ENCODE results near the gene RAMP3. TPM values are rescaled to one million over a fixed set of nuclear protein-coding genes. Genes with fewer than 3 reads are reported as not detected.

The RAMP3 gene
- total RNA-seq, 2 donors from 2014 or later = 45.5 to 54.1 TPM

DNA sequence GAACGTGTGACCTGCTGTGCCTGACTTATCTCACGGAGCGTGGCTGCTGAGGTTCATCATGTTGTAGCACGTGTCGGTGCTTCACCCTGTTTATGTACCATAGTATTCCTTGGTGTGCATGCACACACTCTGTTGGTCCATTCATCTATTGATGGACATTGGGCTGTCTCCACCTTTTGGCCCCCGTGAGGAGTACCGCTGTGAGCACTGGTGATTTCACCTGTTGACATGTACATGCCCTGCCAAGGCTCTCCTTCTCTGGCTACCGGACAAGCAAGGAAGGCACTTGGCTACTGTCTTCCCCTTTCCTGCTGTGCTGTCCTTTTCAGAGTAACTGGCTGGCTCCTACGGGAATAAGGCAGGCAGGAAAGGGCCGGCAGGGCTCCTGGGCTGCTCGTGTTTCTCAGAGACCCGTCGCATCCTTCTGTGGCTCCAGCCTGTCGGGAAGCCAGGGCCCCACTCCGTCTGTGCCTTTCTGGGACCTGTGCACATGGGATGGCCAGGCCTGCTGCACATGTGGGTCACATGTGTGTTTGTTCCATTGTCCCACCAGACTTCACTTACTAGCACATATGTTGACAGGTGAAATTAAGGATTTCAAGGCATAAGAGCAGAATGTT lies 28.3 kb upstream of the RAMP3 start:
- intact Hi-C loops (cut with DNase I) = no loop called here
- DNase-seq (ENCODE audit: low spot score) = peak; percentile 67

DNA sequence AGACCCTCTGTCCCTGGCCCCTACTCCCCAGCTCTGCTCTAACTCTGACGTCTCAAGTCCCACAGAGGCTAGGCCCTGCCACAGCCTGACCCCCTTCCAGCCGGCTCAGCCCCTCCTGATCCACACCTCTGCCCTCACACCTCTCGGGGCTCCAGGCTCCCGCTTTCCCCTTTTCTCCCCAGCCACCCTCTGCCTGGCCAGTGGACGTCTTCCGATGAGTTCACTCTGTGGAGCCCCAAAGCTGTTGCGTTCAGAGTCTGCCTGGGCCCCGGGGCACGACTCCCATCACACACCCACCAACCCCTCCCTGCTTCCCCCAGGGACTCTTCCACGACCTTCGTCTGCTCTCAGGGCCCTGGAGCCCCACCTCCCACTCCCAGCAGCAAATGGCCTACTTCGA lies 27.7 kb upstream of the RAMP3 start:
- intact Hi-C loops (cut with DNase I) = loop anchor here (10.0 kb wide), 3 partner anchors 155 to 275 kb away; partner anchors contain the start of gene MYO1G (in 1 of the 2)
- DNase-seq (ENCODE audit: low spot score) = peak; percentile 69

DNA sequence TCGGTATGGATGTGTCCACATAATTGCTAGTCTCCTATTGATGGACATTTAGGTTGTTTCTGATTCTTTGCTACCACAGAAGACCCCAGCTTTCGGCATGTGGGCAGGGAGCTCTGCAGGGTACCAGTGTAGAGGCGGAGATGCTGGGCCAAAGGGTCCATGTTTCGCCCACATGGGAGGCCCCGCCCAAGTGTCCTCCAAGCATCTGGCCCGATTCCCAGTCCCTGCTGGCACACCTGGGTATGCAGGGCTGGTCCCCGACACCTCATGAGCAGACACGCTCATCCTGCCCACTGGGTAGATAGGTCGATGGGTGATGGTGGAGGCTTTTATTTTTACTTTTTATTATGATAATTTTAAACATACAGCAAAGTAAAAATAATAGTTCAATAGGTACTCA lies 26.7 kb upstream of the RAMP3 start:
- DNase-seq (ENCODE audit: low spot score) = peak; percentile 76
- intact Hi-C loops (cut with DNase I) = loop anchor here (10.0 kb wide), 3 partner anchors 156 to 276 kb away; partner anchors contain the start of gene MYO1G (in 1 of the 2)

DNA sequence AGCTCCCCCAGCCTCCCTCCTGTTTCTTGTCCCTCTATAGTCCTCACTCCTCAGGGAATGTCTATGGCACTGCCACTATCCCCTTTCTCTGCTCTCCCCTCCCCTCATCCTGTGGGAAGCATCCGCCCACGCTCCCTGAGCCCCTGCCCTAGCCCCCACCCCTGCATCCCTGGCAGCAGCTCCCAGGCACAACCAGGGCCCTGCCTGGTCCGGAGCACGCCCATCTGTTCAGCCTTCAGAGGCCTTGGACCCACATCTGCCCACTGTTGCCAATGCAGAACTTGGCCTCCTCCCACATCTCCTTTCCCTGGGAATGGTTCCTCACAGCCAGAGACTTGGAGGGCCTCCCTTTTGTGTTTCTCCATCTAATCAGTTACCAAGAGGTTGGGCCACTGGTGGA lies 25.7 kb upstream of the RAMP3 start:
- peak; percentile 61 for DNase-seq (ENCODE audit: low spot score)
- intact Hi-C loops (cut with DNase I) = loop anchor here (10.0 kb wide), 3 partner anchors 157 to 277 kb away; partner anchors contain the start of gene MYO1G (in 1 of the 2)

DNA sequence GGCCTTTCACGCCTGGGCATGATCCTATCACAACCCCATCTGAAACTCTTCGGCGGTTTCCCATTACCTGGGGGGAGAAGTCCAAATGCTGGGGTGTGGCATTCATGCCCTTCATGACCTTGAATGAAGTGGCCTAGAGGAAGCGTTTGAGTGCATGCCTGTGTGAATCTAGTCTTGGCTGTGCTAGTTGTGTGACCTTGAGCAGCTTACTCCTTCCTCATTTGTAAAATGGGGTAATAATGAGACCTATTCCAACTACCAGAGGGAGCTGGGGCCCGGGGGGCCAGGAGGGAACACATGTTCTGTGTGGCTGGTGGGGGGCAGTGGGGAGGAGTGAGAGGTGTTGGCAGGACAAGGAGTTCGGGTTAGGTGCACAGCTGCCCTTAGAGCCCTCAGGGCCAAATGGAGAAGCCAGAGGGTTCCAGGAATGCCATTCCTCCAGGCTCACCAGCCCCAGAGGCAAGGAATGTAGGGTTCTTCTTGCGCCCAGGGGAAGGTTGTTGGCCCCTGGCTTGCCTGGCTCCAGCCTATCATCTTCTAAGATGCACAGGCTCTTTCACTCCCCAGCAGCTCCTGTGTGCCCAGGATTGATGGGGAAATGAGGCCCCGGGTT lies 24.8 kb upstream of the RAMP3 start:
- intact Hi-C loops (cut with DNase I) = loop anchor here (10.0 kb wide), 3 partner anchors 158 to 278 kb away; partner anchors contain the start of gene MYO1G (in 1 of the 2)
- DNase-seq (ENCODE audit: low spot score) = peak; percentile 36

- intact Hi-C loops (cut with DNase I) = loop anchor here (10.0 kb wide), 3 partner anchors 159 to 279 kb away; partner anchors contain the start of gene MYO1G (in 1 of the 2)
- DNase-seq (ENCODE audit: low spot score) = peak; percentile 20
Measured at GRCh38 chr7:45133352-45133751, 24.2 kb upstream of the RAMP3 start.

DNA sequence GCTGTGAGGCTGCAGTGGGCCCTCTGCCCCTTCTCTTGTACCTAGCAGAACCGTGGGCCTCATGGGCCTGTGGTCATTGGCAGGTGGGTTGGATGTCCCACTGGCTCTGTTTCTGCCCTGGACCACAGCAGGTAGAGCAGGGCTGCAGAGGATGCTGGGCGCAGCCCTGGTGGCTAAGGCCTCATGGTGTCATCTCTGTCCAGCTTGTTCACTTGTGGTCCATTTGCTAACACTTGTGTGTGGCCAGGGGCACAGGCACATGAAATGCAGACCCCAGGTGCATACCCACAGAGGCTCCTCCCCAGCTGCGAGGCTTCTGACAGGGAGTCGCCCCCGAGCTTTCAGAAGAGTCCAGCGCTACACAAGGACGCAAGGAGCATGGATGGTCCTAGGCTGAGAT lies 23.7 kb upstream of the RAMP3 start:
- intact Hi-C loops (cut with DNase I) = loop anchor here (10.0 kb wide), 3 partner anchors 159 to 279 kb away; partner anchors contain the start of gene MYO1G (in 1 of the 2)
- DNase-seq (ENCODE audit: low spot score) = peak; percentile 57

- peak; percentile 78 for DNase-seq (ENCODE audit: low spot score)
- intact Hi-C loops (cut with DNase I) = loop anchor here (10.0 kb wide), 3 partner anchors 162 to 282 kb away; partner anchors contain the start of gene MYO1G (in 1 of the 2)
Measured at GRCh38 chr7:45136106-45137060, 21.2 kb upstream of the RAMP3 start.

DNA sequence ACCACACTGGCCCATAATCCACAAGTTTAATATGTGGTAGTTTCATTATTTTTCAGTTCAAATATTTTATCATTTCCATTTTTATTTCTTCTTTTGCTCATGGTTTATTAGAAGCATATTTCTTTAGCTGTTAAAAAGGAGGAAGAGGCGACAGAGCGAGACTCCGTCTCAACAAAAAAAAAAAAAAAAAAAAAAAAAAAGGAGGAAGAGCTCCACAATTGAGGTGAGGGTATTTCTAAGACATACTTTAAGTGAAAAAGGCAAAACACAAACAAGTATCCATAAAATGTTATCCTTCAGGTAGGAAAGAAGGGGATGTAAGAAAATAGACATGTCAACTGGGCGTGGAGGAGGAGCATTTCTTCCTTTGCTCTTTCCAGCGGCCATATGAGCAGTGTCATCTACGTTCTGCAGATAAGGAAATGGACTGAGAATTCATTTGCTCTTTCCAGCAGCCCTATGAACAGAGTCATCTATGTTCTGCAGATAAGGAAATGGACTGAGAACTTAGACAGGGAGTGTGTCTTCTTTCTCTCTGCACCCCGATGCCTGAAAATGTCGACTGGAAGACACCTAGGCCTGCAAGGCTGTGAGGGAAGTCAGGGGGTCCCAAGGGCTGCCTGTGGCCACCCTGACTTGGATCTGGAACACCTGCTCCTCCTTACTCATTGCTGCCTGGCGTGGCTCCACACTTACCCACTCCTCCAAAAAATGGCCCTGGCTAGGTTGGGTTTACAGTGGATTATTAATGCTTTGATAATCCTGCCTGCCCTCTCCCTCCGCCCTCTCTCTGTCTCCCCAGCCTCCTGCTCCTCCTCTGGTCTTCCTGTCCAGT lies 18.9 kb upstream of the RAMP3 start:
- intact Hi-C loops (cut with DNase I) = loop anchor here (10.0 kb wide), 3 partner anchors 164 to 284 kb away; partner anchors contain the start of gene MYO1G (in 1 of the 2)

GRCh38 chr7:45140827-45141226 lies 16.8 kb upstream of the RAMP3 start:
- peak; percentile 4 for DNase-seq (ENCODE audit: low spot score)
- intact Hi-C loops (cut with DNase I) = no loop called here

More for the DNA sequence above, 18.9 kb upstream of the RAMP3 start:
- DNase-seq (ENCODE audit: low spot score) = no peak

DNA sequence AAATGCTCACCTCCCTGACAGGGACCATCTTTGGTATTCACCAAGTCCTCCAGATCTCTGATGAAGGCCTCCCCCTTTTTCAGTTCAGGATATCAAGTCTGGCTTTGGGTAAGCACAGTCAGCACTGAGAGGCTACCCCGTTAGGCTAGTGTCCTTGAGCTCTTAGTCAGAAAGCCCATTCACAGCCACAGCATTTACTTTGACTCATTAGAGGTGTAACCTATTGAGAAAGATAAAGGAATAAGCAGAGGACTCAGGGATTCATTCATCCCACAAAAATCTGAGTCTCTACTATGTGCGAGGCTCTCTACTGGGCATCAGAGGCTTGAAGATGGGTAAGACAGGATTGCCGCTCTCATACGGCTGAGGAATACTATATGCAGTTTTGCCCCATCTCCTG lies 14.0 kb upstream of the RAMP3 start:
- DNase-seq (ENCODE audit: low spot score) = peak; percentile 17
- intact Hi-C loops (cut with DNase I) = no loop called here

DNA sequence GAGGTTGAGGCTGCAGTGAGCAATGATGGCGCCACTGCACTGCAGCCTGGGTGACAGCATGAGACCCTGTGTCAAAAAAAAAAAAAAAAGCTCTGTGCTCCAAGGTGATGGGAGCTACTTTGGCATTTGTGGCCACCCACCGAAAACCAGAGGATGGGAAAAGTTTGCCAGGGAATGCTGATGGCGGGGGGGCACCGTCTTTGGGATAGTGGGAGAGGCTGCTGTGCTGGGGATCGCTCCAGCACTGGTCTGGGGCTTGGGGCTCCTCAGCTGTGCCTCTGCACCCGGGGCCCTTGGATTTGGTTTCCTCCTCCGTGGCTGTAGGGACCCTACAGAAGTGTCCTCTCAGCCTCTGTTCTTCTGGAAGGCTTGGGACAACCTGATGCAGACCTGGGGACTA lies 11.7 kb upstream of the RAMP3 start:
- intact Hi-C loops (cut with DNase I) = no loop called here
- peak; percentile 62 for DNase-seq (ENCODE audit: low spot score)

DNA sequence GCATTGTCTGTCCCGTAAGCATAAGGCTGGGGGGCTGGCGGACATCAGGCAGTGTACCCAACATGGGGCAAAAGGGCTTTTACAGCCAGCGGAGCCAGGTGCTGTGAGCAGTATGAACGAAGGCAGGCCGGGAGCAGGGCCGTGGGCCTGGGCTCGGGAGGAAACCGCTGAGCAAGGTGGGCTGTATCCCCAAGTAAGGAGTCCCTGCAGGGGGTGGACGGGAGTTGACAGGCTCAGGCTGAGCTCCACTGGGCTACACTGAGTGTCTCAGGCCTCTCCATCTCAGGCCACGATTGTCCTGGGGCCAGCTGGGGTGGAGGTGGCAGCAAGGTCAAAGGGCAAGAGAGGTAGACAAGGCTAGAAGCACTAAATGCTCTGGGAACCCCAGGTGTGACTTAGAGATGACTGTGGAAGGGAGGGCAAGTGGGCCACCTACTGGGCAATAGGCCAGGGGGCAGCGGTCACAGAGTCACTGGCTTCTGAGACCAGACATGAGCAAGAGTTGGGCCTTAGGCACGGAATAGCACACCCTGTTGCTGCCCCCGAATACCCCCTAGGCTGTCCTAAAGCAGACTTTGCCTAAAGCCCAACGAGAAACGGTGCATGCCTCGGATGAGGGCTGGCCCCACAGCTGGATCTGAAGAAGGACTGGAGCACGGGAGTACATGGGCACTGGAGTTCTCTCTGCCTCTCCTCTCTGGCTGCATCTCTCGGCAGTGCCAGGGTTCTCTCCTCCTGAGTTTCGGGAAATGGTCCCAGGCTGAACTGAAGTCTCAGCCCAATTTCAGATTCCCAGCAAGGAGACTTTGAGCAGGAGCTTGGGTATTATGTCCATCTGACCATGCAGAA lies 10.8 kb upstream of the RAMP3 start:
- intact Hi-C loops (cut with DNase I) = no loop called here
- peak; percentile 77 for DNase-seq (ENCODE audit: low spot score)

GRCh38 chr7:45147858-45148652 lies 9.5 kb upstream of the RAMP3 start:
- intact Hi-C loops (cut with DNase I) = no loop called here
- DNase-seq (ENCODE audit: low spot score) = peak; percentile 75

- DNase-seq (ENCODE audit: low spot score) = no peak
- intact Hi-C loops (cut with DNase I) = no loop called here
Measured at GRCh38 chr7:45148653-45148973, 9.0 kb upstream of the RAMP3 start.

- intact Hi-C loops (cut with DNase I) = loop anchor here (10.0 kb wide), 2 partner anchors 525 to 705 kb away; no protein-coding TSS in a partner anchor
- peak; percentile 62 for DNase-seq (ENCODE audit: low spot score)
Measured at GRCh38 chr7:45149606-45150005, 8.0 kb upstream of the RAMP3 start.

- intact Hi-C loops (cut with DNase I) = loop anchor here (10.0 kb wide), 2 partner anchors 525 to 705 kb away; no protein-coding TSS in a partner anchor
- peak; percentile 36 for DNase-seq (ENCODE audit: low spot score)
Measured at GRCh38 chr7:45150199-45150598, 7.4 kb upstream of the RAMP3 start.

All from posterior vena cava (tissue), 2 donors.